ENCODE results near the gene SMYD5.

SMYD5 gene

GRCh38 chr2:73239776-73240175, 25.7 kb downstream of the SMYD5 start (continued):
- TF ChIP-seq PATZ1 (tag by site-specific recombination; IDR thresholded peaks at IDR 0.05) (no peak), GLIS2 (tag by site-specific recombination; IDR thresholded peaks at IDR 0.05) (no peak), ZNF596 (tag by site-specific recombination; IDR thresholded peaks at IDR 0.05) (no peak)
- TF ChIP-seq, protein P1, sequence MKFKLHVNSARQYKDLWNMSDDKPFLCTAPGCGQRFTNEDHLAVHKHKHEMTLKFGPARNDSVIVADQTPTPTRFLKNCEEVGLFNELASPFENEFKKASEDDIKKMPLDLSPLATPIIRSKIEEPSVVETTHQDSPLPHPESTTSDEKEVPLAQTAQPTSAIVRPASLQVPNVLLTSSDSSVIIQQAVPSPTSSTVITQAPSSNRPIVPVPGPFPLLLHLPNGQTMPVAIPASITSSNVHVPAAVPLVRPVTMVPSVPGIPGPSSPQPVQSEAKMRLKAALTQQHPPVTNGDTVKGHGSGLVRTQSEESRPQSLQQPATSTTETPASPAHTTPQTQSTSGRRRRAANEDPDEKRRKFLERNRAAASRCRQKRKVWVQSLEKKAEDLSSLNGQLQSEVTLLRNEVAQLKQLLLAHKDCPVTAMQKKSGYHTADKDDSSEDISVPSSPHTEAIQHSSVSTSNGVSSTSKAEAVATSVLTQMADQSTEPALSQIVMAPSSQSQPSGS (tag by site-specific recombination; IDR thresholded peaks at IDR 0.05; ENCODE audit: low read depth) = no peak

DNA sequence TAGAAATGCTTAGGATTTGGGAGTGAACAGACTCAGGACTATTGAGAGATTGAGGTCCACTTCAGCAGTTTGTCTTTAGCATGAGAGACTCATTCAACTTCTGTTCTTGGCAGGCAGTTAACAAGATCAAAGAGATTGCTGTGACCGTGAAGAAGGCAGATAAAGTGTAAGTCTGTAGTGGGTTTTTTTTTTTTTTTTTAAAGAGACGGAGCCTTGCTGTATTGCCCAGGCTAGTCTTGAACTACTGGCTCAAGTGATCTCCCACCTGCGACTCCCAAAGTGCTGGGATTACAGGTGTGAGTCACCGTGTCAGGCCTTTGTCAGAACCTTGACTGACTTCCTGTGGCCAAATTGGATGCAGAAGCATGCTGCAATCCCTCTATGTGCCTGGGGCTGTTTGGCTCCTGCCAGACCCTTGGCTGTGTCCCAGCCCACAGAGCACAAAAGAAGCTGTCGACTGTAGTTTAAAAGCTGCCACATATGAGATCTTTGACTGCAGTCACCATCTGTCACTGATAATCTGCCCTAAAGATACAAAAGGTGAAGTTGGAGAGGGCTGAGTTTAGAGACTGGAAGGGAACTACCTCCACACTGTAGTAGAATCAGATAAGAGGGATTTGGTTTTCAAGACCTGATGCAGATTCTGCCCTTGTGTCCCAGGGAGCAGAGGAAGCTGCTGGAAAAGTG, 30.0 kb downstream of the SMYD5 start:
- CTCF ChIA-PET = interaction anchor here (0.6 to 1.9 kb wide), 4 partner anchors 8 to 116 kb away, joined by 3 to 6 read pairs (median 3); no protein-coding TSS in a partner anchor
- H3K9me3 ChIP-seq (ENCODE audit: control insufficient read depth, insufficient read depth, low read depth, low read length) = no peaks in the 10 kb centered on the region
- no peak overlapping the region for H3K4me3 ChIP-seq (ENCODE audit: low read depth, low read length)
- H3K36me3 ChIP-seq (ENCODE audit: control insufficient read depth in 2 of 2, insufficient read depth in 1 of 2, low read length in 2 of 2) = peaks cover 72 to 100% of the 10 kb centered on the region in 2 experiments
- POLR2A ChIA-PET = interaction anchor here (0.7 to 4.0 kb wide), 3 partner anchors 10 to 46 kb away, joined by 5 to 33 read pairs (median 6); partner anchors contain the start of genes CCT7 and PRADC1
- H3K4me1 ChIP-seq (ENCODE audit: control insufficient read depth, insufficient read depth, low read length) = peaks cover 2% of the 10 kb centered on the region; the same call in 1 of the 2 replicates
- H3K27ac ChIP-seq (ENCODE audit: extremely low read depth, low read depth, low read length) = no peak overlapping the region
- TF ChIP-seq ZNF350 (tag by site-specific recombination; IDR thresholded peaks at IDR 0.05) (no peak), EGR2 (tag by site-specific recombination; IDR thresholded peaks at IDR 0.05; ENCODE audit: low read depth) (no peak), SALL2 (tag by site-specific recombination; IDR thresholded peaks at IDR 0.05; ENCODE audit: borderline replicate concordance) (no peak), HOXA7 (CRISPR knock-in tag; IDR thresholded peaks at IDR 0.05; ENCODE audit: borderline replicate concordance) (no peak), SCRT2 (tag by site-specific recombination; IDR thresholded peaks at IDR 0.05) (peak; percentile 90), ZNF37A (tag by site-specific recombination; IDR thresholded peaks at IDR 0.05) (no peak), ZNF114 (tag by site-specific recombination; IDR thresholded peaks at IDR 0.05) (no peak), ZNF10 (tag by site-specific recombination; IDR thresholded peaks at IDR 0.05) (no peak), ZBTB17 (tag by site-specific recombination; IDR thresholded peaks at IDR 0.05) (0 out of 2 replicates have a peak, but pooled peaks have one; percentile 42), ZNF664 (tag by site-specific recombination; IDR thresholded peaks at IDR 0.05) (no peak), ZNF266 (tag by site-specific recombination; IDR thresholded peaks at IDR 0.05; ENCODE audit: low read depth) (no peak), ZNF138 (tag by site-specific recombination; IDR thresholded peaks at IDR 0.05; ENCODE audit: borderline replicate concordance) (no peak), ZFP69B (tag by site-specific recombination; IDR thresholded peaks at IDR 0.05) (no peak), ZNF19 (tag by site-specific recombination; IDR thresholded peaks at IDR 0.05; ENCODE audit: low read depth) (no peak), PRDM10 (tag by site-specific recombination; IDR thresholded peaks at IDR 0.05) (peak; percentile 39; the same call in 1 of the 2 replicates)
- TF ChIP-seq, protein P2, sequence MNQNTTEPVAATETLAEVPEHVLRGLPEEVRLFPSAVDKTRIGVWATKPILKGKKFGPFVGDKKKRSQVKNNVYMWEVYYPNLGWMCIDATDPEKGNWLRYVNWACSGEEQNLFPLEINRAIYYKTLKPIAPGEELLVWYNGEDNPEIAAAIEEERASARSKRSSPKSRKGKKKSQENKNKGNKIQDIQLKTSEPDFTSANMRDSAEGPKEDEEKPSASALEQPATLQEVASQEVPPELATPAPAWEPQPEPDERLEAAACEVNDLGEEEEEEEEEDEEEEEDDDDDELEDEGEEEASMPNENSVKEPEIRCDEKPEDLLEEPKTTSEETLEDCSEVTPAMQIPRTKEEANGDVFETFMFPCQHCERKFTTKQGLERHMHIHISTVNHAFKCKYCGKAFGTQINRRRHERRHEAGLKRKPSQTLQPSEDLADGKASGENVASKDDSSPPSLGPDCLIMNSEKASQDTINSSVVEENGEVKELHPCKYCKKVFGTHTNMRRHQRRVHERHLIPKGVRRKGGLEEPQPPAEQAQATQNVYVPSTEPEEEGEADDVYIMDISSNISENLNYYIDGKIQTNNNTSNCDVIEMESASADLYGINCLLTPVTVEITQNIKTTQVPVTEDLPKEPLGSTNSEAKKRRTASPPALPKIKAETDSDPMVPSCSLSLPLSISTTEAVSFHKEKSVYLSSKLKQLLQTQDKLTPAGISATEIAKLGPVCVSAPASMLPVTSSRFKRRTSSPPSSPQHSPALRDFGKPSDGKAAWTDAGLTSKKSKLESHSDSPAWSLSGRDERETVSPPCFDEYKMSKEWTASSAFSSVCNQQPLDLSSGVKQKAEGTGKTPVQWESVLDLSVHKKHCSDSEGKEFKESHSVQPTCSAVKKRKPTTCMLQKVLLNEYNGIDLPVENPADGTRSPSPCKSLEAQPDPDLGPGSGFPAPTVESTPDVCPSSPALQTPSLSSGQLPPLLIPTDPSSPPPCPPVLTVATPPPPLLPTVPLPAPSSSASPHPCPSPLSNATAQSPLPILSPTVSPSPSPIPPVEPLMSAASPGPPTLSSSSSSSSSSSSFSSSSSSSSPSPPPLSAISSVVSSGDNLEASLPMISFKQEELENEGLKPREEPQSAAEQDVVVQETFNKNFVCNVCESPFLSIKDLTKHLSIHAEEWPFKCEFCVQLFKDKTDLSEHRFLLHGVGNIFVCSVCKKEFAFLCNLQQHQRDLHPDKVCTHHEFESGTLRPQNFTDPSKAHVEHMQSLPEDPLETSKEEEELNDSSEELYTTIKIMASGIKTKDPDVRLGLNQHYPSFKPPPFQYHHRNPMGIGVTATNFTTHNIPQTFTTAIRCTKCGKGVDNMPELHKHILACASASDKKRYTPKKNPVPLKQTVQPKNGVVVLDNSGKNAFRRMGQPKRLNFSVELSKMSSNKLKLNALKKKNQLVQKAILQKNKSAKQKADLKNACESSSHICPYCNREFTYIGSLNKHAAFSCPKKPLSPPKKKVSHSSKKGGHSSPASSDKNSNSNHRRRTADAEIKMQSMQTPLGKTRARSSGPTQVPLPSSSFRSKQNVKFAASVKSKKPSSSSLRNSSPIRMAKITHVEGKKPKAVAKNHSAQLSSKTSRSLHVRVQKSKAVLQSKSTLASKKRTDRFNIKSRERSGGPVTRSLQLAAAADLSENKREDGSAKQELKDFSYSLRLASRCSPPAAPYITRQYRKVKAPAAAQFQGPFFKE (tag by site-specific recombination; IDR thresholded peaks at IDR 0.05; ENCODE audit: borderline replicate concordance) = no peak
- TF ChIP-seq, protein P3, sequence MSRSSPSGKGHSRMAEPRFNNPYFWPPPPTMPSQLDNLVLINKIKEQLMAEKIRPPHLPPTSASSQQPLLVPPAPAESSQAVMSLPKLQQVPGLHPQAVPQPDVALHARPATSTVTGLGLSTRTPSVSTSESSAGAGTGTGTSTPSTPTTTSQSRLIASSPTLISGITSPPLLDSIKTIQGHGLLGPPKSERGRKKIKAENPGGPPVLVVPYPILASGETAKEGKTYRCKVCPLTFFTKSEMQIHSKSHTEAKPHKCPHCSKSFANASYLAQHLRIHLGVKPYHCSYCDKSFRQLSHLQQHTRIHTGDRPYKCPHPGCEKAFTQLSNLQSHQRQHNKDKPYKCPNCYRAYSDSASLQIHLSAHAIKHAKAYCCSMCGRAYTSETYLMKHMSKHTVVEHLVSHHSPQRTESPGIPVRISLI (tag by site-specific recombination; IDR thresholded peaks at IDR 0.05) = peak; percentile 71
